Ectodermal cell (in vitro differentiated cells): Measurements from ENCODE around the gene P2RX3.

ENCODE experiments used
- H3K27ac ChIP-seq: 2 replicates; pipeline ENCODE4 v1.7.0; 2013; ENCODE audit warnings: mild to moderate bottlenecking, low read depth, low read length; ENCODE audit not compliant: insufficient read depth, poor library complexity, severe bottlenecking
- H3K27me3 ChIP-seq: 2 replicates; pipeline ENCODE4 v1.7.0; 2013; ENCODE audit warnings: mild to moderate bottlenecking, low read length; ENCODE audit not compliant: insufficient read depth, control insufficient read depth, poor library complexity, severe bottlenecking
- H3K36me3 ChIP-seq: one replicate; pipeline ENCODE4 v1.7.0; 2013; ENCODE audit warnings: low read length; ENCODE audit not compliant: control insufficient read depth, insufficient read depth
- H3K4me1 ChIP-seq: one replicate; pipeline ENCODE4 v1.7.0; 2013; ENCODE audit warnings: low read length; ENCODE audit not compliant: control insufficient read depth, insufficient read depth
- H3K4me3 ChIP-seq: 2 replicates; pipeline ENCODE4 v1.7.0; 2013; ENCODE audit warnings: low read depth, low read length, control low read depth; ENCODE audit not compliant: insufficient read depth
- H3K9me3 ChIP-seq: 2 replicates; pipeline ENCODE4 v1.7.0; 2013; ENCODE audit warnings: mild to moderate bottlenecking, low read length, moderate library complexity; ENCODE audit not compliant: control insufficient read depth
- WGBS, 2 experiments: methylation state at CpG; one replicate each; pipeline ENCODE4 v1.1.7; 2013; ENCODE audit warnings: missing lambda C conversion rate in 2 of 2; 5-methylcytosine and 5-hydroxymethylcytosine counted together

The P2RX3 gene

DNA sequence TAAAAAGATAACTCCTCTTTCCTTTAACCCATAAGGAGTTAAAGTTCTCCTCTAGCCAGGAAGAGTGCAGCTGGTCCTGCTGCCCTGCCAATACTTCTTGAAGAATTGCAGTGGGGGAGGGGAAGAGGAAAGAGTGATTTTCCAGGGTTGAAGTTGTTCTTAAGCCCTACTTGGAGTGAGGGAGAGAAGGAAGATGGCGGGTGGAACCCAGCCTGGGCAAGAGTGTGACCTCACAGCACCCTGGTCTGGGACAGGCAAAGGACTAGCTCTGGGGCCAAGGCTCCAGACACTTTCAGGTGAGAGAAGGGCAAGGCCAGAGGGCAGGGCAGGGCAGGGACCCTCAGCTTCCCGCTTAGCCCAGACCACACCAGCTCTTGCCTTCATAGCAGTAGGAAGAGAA is 20.0 kb upstream of the P2RX3 start:
- Histone ChIP-seq H3K27me3 (no peaks in the 10 kb centered on the region), H3K4me3 (no peak overlapping the region), H3K4me1 (peaks cover 15% of the 10 kb centered on the region), H3K27ac (no peak overlapping the region), H3K9me3 (no peaks in the 10 kb centered on the region), H3K36me3 (peaks cover 34% of the 10 kb centered on the region)
- 91 to 95% methylated on average over 2 of the region's 2 CpGs for WGBS, 2 experiments

DNA sequence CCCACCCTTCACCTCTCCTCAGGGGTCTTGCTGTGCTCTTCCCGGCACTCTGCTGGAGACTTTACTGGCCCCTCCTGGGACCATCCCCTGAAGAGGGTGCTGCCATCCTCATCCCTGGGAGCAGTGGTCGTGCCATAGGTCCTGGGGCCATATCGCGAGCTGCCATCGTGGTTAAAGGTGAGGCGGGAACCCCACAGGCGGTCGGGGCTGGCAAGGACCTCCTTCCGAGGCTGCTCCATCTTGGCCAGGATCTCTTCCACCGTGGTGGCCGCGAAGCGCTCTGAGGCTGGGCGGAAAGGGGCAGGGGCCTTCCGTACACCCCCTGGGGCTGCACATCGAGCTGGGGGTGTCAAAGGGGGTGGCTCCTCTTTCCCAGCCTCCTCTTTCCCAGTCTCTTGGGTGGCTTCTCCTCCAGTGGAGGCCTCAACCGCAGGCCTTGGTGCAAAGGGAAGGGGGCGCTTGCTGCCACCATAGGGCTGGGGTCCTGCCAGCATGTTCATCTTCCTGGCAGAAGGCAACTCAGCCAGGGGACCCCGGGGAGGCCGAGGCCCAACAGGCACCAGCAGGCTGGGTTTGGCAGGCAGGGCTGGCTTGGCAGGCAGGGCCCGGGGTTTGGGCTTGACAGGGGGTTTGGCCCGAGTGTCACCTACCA is 18.0 kb upstream of the P2RX3 start:
- Histone ChIP-seq H3K27me3 (no peaks in the 10 kb centered on the region), H3K4me3 (no peak overlapping the region), H3K9me3 (no peaks in the 10 kb centered on the region), H3K27ac (no peak overlapping the region), H3K36me3 (peaks cover 27% of the 10 kb centered on the region), H3K4me1 (peaks cover 22% of the 10 kb centered on the region)
- 96% methylated on average over 22 of the region's 22 CpGs for WGBS, 2 experiments

DNA sequence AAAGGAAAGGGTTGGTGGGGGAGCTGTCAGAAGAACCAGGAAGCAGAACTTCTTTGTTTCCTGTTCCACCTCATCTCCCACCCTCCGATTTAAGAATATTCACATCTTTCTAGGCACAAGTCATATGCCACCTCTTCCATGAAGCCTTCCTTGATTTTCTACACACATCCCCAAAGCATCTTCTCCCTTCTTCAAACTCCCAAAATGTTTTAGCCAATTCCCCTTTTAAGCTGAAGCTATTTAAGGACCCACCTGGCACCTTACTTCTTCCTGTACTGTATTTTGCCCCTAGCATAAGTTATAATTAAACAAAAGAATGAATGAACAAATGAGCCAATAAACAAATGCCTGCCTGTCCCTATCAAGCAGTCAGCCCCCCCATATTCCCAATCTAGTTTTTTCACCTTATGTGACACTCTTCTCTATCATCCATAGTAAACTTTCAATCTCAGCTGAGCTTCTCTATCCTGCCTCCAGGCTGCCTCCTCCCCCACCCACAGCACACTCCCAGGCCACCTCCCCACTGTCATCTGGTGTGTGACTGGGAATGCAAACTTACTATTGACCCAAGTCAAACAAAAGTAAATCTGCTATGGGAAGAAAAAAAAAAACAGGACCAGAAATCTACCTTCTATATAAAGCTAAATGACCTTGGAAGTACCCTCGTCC is 17.3 kb upstream of the P2RX3 start:
- WGBS, 2 experiments = 94 to 98% methylated on average over 2 of the region's 2 CpGs
- Histone ChIP-seq H3K27ac (no peak overlapping the region), H3K36me3 (peaks cover 29% of the 10 kb centered on the region), H3K4me3 (no peak overlapping the region), H3K4me1 (peaks cover 28% of the 10 kb centered on the region), H3K9me3 (no peaks in the 10 kb centered on the region), H3K27me3 (no peaks in the 10 kb centered on the region)

DNA sequence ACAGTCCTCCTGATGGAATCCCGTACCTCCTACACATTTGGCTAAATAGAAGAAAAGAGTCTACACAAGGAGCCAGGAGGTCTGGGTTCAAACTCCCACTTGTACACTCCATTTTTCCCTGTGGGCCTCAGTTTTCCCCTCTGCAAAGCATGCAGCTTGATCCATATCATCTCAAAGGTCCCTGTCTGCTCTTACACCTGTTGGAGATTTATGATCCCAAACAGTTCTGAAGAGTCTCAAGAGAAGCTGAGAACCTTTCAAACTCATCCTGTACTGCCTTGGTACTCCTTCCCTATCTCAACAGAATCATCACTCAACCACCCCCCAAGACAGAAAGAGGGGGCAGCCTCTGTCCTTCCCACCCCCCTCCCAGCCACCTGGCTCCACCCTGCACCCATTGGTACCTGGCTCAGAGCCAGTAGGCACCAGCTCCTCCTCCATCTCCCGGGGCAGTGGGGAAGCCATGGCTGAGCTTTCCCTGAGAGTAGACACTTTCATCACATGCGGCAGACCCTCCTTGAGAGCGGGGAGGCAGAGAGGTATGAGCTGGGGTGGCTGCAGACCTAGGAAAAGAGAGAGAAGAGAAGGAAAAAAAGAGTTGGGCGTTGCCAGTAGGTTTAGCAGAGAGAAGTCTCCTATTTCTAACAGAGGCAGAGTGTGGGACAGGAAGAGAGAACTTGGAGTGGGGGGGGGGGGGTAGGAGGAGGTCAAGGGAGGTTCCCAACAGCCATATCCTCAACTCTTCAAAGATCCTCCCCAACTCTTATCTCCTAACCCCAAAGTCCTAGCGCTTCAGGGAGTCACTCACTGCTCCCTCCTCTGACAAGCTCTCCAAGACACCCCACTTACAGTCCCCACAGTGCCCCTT is 16.5 kb upstream of the P2RX3 start:
- WGBS, 2 experiments = 86 to 88% methylated on average over 6 of the region's 6 CpGs
- H3K36me3 ChIP-seq = peaks cover 36% of the 10 kb centered on the region
- H3K4me1 ChIP-seq = peaks cover 31% of the 10 kb centered on the region
- H3K9me3 ChIP-seq = no peaks in the 10 kb centered on the region
- no peaks in the 10 kb centered on the region for H3K27me3 ChIP-seq
- no peak overlapping the region for H3K27ac ChIP-seq
- no peak overlapping the region for H3K4me3 ChIP-seq

DNA sequence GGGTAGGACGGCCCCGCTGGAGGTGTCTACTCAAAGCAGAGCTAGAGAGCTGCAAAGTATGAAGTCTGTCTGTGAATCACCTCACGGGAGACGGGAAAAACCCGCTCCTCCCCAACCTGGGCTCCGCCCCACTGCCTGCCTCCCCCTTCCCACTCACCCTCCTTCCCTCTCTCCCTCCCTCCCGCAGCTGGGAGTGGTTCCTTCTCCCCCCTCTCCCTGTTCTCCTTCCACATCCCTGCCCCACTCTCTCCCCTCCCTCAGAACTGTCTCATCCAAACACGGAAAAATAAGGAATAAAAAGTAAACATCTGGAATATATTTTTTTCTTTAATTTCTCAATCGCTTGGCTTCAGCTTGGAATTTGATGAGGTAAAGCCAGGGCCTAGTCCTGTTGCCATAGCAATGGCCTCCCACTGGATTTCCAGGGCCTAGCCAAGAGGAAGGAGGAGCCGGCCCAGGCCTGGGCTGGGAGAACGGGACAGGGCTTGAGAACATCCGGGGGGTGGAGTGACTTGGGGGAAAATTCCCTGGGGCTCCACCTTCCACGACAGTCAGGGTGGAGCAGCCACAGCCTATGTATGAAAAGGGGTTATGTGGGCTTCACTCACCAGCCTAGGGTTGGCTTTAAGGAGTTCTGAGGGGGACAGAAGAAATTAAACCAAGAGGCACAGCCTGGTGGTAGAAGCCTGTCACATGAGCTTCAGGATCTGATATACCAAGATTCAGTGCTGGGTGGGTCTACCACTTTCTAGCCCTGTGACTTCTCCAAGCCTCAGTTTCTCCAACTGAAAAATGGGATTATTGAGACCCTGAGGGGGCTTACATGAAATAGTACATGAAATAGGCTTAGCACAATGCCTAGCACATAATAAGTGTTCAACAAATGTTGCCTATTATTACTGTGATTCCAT is 15.6 kb upstream of the P2RX3 start:
- Histone ChIP-seq H3K9me3 (no peaks in the 10 kb centered on the region), H3K27me3 (no peaks in the 10 kb centered on the region), H3K4me3 (peak overlapping the region; percentile 1), H3K27ac (peak overlapping the region; percentile 78), H3K4me1 (peaks cover 31% of the 10 kb centered on the region), H3K36me3 (peaks cover 38% of the 10 kb centered on the region)
- WGBS, 2 experiments = 19 to 23% methylated on average over 12 of the region's 13 CpGs

DNA sequence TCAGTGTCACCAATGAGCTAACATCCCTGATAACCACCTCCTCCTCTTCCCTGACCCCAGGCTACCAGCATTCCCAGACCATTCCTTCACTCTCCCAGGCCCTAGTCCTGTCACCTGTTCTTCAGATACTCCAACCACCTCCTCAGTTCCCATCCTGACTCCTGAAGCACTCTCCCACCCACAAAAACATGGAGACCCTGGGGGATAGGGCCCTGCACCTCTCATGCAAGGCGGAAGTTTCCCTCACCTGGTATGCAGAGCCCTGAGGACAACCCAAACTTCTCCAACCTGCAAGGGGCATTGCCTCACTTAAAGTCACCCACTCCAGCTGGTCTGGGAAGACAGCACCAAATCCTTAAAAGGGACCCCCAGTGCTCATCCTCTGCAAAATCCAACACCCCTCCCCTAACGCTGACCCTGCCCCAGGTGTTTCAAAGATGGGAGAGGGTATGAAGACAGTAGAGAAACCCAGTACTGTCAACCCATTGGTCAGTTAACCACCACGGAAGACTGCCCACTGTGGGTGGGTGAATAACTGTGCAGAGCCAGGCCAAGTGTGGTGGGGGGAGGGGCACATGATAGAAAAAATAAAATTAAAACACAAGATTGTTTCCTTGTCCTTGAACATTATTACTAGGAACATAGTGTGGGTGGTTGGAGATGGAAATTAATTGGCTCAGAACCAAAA is 14.8 kb upstream of the P2RX3 start:
- WGBS, 2 experiments = 58% methylated on average over 3 of the region's 3 CpGs
- H3K27me3 ChIP-seq = no peaks in the 10 kb centered on the region
- H3K4me3 ChIP-seq = peak overlapping the region; percentile 74
- H3K36me3 ChIP-seq = peaks cover 39% of the 10 kb centered on the region
- H3K27ac ChIP-seq = peak overlapping the region; percentile 78
- peaks cover 31% of the 10 kb centered on the region for H3K4me1 ChIP-seq
- H3K9me3 ChIP-seq = no peaks in the 10 kb centered on the region

DNA sequence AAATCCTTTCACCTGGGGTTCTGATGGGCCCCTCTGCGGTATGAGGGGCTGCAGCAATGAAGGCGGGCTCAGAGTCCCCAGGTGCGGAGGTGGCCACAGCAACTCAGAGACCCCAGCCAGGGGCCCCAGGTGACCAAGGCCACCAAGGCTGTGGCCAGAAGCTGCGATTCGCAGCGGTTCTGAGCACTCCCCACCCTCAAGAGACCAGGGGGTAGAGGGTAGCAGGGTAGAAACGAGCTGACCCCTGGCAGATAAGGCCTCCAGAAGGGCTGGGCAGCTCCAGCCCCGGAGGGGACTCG is 14.3 kb upstream of the P2RX3 start:
- peak overlapping the region; percentile 74 for H3K4me3 ChIP-seq
- peaks cover 40% of the 10 kb centered on the region for H3K36me3 ChIP-seq
- H3K27me3 ChIP-seq = no peaks in the 10 kb centered on the region
- peak overlapping the region; percentile 98 for H3K27ac ChIP-seq
- WGBS, 2 experiments = 7% methylated on average over 9 of the region's 9 CpGs
- peaks cover 31% of the 10 kb centered on the region for H3K4me1 ChIP-seq
- no peaks in the 10 kb centered on the region for H3K9me3 ChIP-seq

DNA sequence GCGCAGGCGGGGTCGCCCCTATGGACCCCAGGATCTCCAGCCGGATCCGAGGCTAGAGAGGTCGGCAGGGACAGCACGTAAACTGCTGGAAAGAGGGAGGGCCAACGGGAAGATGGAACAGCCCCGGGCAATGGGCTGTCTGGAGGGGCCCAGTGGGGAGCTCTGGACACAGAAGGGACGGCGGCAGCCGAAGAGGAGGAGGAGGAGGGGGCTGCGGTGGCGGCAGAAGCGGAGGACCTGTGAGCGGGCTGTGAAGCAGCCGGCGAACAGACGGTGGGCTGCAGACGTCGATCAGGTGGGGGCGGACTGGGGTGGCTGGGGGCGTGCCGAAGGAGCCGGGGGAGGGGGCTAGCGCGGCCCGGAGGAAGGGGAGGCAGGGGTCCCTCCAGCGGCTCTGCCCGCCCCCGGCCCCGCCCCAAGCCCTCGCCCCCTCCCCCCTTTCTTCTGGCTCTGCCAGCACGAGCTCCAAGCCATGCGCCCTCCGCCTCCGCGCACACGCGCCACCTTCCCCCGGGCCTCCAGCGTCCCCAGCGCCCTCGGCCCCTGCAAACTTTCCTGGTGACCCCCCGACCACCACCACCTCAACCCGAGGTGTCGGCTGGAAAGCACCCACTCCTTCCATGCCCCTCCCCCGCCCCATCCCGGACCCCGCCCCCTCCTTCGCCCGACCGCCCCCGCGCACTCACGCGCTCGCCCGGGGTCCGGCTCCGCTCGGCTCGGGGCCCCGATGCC is 13.8 kb upstream of the P2RX3 start:
- Histone ChIP-seq H3K27me3 (no peaks in the 10 kb centered on the region), H3K4me3 (peak overlapping the region; percentile 74), H3K36me3 (peaks cover 45% of the 10 kb centered on the region), H3K27ac (peak overlapping the region; percentile 98), H3K4me1 (peaks cover 31% of the 10 kb centered on the region), H3K9me3 (no peaks in the 10 kb centered on the region)
- WGBS, 2 experiments = 1% methylated on average over 58 to 63 of the region's 64 CpGs
